ENCODE measurements around the gene PRDM16.
A peak's percentile ranks its signal among the peaks of the same experiment; 100 is the strongest.

DNA sequence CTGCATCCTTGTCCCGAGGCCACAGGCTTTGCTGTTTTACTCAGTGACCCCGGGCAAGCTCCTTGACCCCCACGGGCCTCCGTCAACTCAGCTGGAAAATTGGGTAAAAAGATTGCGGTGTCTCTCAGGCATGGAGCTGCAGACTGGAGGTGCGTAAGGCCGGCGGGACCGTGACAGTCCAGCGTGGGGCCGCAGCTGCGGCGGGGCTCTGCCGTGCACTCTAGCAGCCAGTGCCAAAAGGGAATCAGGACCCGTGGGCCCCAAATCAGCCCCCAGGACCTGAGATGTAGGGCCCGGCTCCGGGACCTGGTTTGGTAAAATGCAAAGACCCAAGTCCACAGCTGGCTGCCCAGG, 158.3 kb downstream of the PRDM16 start:
- TF ChIP-seq EZH2phosphoT487 (IDR thresholded peaks at IDR 0.05; ENCODE audit: borderline replicate concordance) (no peak), CTCF (IDR thresholded peaks at IDR 0.05 in 2 of 3, conservative IDR thresholded peaks at IDR 0.05 in 1 of 3; ENCODE audit: borderline replicate concordance in 1 of 3, insufficient read depth in 1 of 3, low read depth in 2 of 3, low read length in 2 of 3) (0 out of 6 replicates have a peak, but pooled peaks of 1 of the 3 experiments have one; percentile 1)
- TF ChIP-seq, protein P1, sequence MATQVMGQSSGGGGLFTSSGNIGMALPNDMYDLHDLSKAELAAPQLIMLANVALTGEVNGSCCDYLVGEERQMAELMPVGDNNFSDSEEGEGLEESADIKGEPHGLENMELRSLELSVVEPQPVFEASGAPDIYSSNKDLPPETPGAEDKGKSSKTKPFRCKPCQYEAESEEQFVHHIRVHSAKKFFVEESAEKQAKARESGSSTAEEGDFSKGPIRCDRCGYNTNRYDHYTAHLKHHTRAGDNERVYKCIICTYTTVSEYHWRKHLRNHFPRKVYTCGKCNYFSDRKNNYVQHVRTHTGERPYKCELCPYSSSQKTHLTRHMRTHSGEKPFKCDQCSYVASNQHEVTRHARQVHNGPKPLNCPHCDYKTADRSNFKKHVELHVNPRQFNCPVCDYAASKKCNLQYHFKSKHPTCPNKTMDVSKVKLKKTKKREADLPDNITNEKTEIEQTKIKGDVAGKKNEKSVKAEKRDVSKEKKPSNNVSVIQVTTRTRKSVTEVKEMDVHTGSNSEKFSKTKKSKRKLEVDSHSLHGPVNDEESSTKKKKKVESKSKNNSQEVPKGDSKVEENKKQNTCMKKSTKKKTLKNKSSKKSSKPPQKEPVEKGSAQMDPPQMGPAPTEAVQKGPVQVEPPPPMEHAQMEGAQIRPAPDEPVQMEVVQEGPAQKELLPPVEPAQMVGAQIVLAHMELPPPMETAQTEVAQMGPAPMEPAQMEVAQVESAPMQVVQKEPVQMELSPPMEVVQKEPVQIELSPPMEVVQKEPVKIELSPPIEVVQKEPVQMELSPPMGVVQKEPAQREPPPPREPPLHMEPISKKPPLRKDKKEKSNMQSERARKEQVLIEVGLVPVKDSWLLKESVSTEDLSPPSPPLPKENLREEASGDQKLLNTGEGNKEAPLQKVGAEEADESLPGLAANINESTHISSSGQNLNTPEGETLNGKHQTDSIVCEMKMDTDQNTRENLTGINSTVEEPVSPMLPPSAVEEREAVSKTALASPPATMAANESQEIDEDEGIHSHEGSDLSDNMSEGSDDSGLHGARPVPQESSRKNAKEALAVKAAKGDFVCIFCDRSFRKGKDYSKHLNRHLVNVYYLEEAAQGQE (IDR thresholded peaks at IDR 0.05; ENCODE audit: low read depth), result no peak
